PC-3 (cell line): Measurements from ENCODE around the gene SULT1B1. TPM values are rescaled to one million over a fixed set of nuclear protein-coding genes. Genes with fewer than 3 reads are reported as not detected.
A peak's percentile ranks its signal among the peaks of the same experiment; 100 is the strongest.

Source experiments
- ATAC-seq: fragments of 200-7000 bp; cut with Tn5 transposase; 2 replicates; pipeline ENCODE4 v1.9.1; 2020; ENCODE audit warnings: mild to moderate bottlenecking, moderate library complexity
- BruUV-seq: library from RNA; stranded (reverse); fragments of 400-500 nt; replicated peaks from 2 replicates; lab custom pipeline; 2021; lab: Mats Ljungman, UMichigan
- CTCF ChIA-PET: fragments of 300-600 bp; sonication (Branson Sonifier 250); formaldehyde crosslinking; loops from one replicate; lab custom pipeline; 2022; ENCODE audit warnings: antibody characterized with exemption; lab: Charles Lee
- POLR2A ChIA-PET: fragments of 300-600 bp; sonication (Branson Sonifier 250); formaldehyde crosslinking; loops from one replicate; lab custom pipeline; 2022; ENCODE audit warnings: antibody characterized with exemption; ENCODE audit not compliant: unreplicated experiment; lab: Charles Lee
- DNase-seq: peaks from one replicate; pipeline ENCODE4 v3.0.0-alpha.2; 2015
- H2AFZ ChIP-seq: fragments of 300-600 bp; sonication (generic); 2 replicates; pipeline ENCODE4 v1.6.0; 2016; ENCODE audit warnings: antibody characterized with exemption, low read length
- H3F3A ChIP-seq: fragments of 300-600 bp; sonication (generic); one replicate; pipeline ENCODE4 v1.6.0; 2017; ENCODE audit warnings: antibody characterized with exemption, low read length, control low read depth, mild to moderate bottlenecking; ENCODE audit not compliant: unreplicated experiment
- H3K27ac ChIP-seq: fragments of 300-600 bp; sonication (generic); 2 replicates; pipeline ENCODE4 v1.5.1; 2016; ENCODE audit warnings: mild to moderate bottlenecking, low read length
- H3K27me3 ChIP-seq: fragments of 300-600 bp; sonication (generic); 2 replicates; pipeline ENCODE4 v1.6.1; 2016; ENCODE audit warnings: low read length, mixed read lengths
- H3K36me3 ChIP-seq: fragments of 300-600 bp; sonication (generic); 2 replicates; pipeline ENCODE4 v1.6.1; 2016; ENCODE audit warnings: low read depth, mixed run types, low read length, mixed read lengths
- H3K4me1 ChIP-seq: fragments of 300-600 bp; sonication (generic); 2 replicates; pipeline ENCODE4 v1.5.1; 2016; ENCODE audit warnings: low read length; ENCODE audit not compliant: insufficient read depth
- H3K4me2 ChIP-seq: fragments of 300-600 bp; sonication (generic); 2 replicates; pipeline ENCODE4 v1.6.0; 2016; ENCODE audit warnings: low read length
- H3K4me3 ChIP-seq: fragments of 300-600 bp; sonication (generic); 2 replicates; pipeline ENCODE4 v1.5.1; 2016; ENCODE audit warnings: mild to moderate bottlenecking, low read length, mixed read lengths
- H3K79me2 ChIP-seq: fragments of 300-600 bp; sonication (generic); 2 replicates; pipeline ENCODE4 v1.6.1; 2017; ENCODE audit warnings: low read length, mixed read lengths
- H3K9ac ChIP-seq: fragments of 300-600 bp; sonication (generic); 2 replicates; pipeline ENCODE4 v1.6.0; 2016; ENCODE audit warnings: mild to moderate bottlenecking, low read length
- H3K9me2 ChIP-seq: fragments of 300-600 bp; sonication (generic); replicated peaks from 2 replicates; pipeline ENCODE4 v1.6.1; 2016; ENCODE audit warnings: mixed run types, low read length, mixed read lengths
- H3K9me3 ChIP-seq: fragments of 300-600 bp; sonication (generic); 2 replicates; pipeline ENCODE4 v1.6.1; 2016; ENCODE audit warnings: low read length, mixed read lengths
- H4K20me1 ChIP-seq: fragments of 300-600 bp; sonication (generic); 2 replicates; pipeline ENCODE4 v1.6.1; 2016; ENCODE audit warnings: low read length, mixed read lengths
- EZH2 ChIP-seq: fragments of 300-600 bp; sonication (generic); IDR thresholded peaks from one replicate; pipeline ENCODE4 v1.6.1; 2017; ENCODE audit warnings: antibody characterized with exemption, mild to moderate bottlenecking, low read length; ENCODE audit not compliant: unreplicated experiment
- EZH2phosphoT487 ChIP-seq: fragments of 300-600 bp; sonication (generic); IDR thresholded peaks from 2 replicates; pipeline ENCODE4 v1.6.1; 2018; ENCODE audit warnings: mild to moderate bottlenecking, antibody characterized with exemption, low read length, borderline replicate concordance
- intact Hi-C: fragments of 100-400 bp; cut with micrococcal nuclease; formaldehyde crosslinking; loops from 2 replicates; pipeline ENCODE4 v1.9.0; 2023
- total RNA-seq: library from RNA; depleted of rRNA; stranded (reverse); fragments of >200 nt; gene quantifications from 2 replicates; pipeline ENCODE4 v1.2.3, GENCODE V29; 2014
- TF ChIP-seq, protein P1 (sequence below): fragments of 300-600 bp; sonication (generic); conservative IDR thresholded peaks from 2 replicates; pipeline ENCODE4 v1.5.1; 2017; ENCODE audit warnings: antibody characterized with exemption, low read depth, mild to moderate bottlenecking, low read length

SULT1B1 gene
- total RNA-seq, 1 experiment from 2014 or later: 0.04 TPM

DNA sequence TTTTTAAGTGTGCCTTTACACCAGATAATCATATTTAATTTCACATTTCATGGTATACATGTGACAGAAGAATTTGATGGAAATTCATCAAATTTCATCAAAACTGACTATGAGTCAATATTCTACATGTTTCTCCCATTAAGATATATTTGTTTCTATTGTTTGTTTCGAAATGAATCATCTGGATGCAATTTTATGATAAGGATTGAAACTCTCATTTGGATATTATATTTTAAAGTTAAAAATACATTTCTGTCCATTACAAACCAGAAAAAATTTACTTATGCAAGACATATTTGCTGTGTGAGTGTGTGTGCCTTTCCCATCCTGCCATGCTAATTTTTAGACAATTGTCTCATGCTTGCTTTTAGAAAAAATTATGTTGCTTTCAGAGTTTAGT lies 52.2 kb downstream of the SULT1B1 start:
- H3K27me3 ChIP-seq: no peaks in the 10 kb centered on the region
- ATAC-seq: peak; percentile 35
- H3K9me2 ChIP-seq: no peaks in the 10 kb centered on the region
- no peak overlapping the region for H3K9ac ChIP-seq
- DNase-seq: peak; percentile 30
- intact Hi-C loops: no loop called here
- no peaks in the 10 kb centered on the region for H3K9me3 ChIP-seq
- ChIA-PET POLR2A (no interaction called here), CTCF (no interaction called here)
- TF ChIP-seq, protein P1, sequence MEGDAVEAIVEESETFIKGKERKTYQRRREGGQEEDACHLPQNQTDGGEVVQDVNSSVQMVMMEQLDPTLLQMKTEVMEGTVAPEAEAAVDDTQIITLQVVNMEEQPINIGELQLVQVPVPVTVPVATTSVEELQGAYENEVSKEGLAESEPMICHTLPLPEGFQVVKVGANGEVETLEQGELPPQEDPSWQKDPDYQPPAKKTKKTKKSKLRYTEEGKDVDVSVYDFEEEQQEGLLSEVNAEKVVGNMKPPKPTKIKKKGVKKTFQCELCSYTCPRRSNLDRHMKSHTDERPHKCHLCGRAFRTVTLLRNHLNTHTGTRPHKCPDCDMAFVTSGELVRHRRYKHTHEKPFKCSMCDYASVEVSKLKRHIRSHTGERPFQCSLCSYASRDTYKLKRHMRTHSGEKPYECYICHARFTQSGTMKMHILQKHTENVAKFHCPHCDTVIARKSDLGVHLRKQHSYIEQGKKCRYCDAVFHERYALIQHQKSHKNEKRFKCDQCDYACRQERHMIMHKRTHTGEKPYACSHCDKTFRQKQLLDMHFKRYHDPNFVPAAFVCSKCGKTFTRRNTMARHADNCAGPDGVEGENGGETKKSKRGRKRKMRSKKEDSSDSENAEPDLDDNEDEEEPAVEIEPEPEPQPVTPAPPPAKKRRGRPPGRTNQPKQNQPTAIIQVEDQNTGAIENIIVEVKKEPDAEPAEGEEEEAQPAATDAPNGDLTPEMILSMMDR: no peak
- TF ChIP-seq EZH2 (no peak), EZH2phosphoT487 (no peak)
- H3K36me3 ChIP-seq: no peaks in the 10 kb centered on the region
- H3K4me3 ChIP-seq: no peak overlapping the region; the same call in 1 of the 2 replicates
- H3F3A ChIP-seq: no peaks in the 10 kb centered on the region
- BruUV-seq: no TSS peak
- H4K20me1 ChIP-seq: no peaks in the 10 kb centered on the region
- H3K4me1 ChIP-seq: peaks cover 13% of the 10 kb centered on the region
- no peak overlapping the region for H2AFZ ChIP-seq
- no peaks in the 10 kb centered on the region for H3K79me2 ChIP-seq
- H3K4me2 ChIP-seq: peak overlapping the region; percentile 37
- peak overlapping the region; percentile 61 for H3K27ac ChIP-seq

DNA sequence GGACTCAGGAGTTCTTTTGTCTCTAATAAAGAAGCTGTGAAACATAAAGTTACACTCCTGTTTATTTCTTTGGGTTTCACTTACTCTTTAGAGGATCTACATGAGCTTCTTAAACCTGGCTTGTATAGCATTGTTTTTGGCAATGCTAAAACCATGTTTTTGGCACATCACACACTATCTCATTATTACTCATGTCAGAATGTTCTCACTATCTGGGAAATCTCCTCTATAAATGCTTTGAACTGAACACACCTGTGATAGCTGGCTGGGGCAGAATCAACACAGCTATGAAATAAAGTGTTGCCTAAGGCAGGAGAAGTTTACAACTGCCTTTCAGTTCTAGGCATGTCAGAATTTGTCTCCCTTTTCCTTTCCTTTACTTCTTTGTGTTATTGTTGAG lies 52.6 kb downstream of the SULT1B1 start:
- ATAC-seq: peak; percentile 73
- no peak overlapping the region; the same call in 1 of the 2 replicates for H3K4me3 ChIP-seq
- DNase-seq: peak; percentile 67
- H3K9ac ChIP-seq: no peak overlapping the region
- no peaks in the 10 kb centered on the region for H3K79me2 ChIP-seq
- peak overlapping the region; percentile 37; the same call in 1 of the 2 replicates for H3K4me2 ChIP-seq
- POLR2A ChIA-PET: interaction anchor here (0.5 kb wide), 1 partner anchor 173 kb away, joined by 3 read pairs; no protein-coding TSS in a partner anchor
- H3K9me3 ChIP-seq: no peaks in the 10 kb centered on the region
- TF ChIP-seq EZH2phosphoT487 (no peak), EZH2 (no peak)
- TF ChIP-seq, protein P1: no peak
- intact Hi-C loops: no loop called here
- peaks cover 13% of the 10 kb centered on the region for H3K4me1 ChIP-seq
- no peak overlapping the region for H2AFZ ChIP-seq
- no peaks in the 10 kb centered on the region for H3K9me2 ChIP-seq
- no TSS peak for BruUV-seq
- no peaks in the 10 kb centered on the region for H3K27me3 ChIP-seq
- no peaks in the 10 kb centered on the region for H4K20me1 ChIP-seq
- no peaks in the 10 kb centered on the region for H3K36me3 ChIP-seq
- H3K27ac ChIP-seq: peak overlapping the region; percentile 61
- no peaks in the 10 kb centered on the region for H3F3A ChIP-seq
- CTCF ChIA-PET: no interaction called here

DNA sequence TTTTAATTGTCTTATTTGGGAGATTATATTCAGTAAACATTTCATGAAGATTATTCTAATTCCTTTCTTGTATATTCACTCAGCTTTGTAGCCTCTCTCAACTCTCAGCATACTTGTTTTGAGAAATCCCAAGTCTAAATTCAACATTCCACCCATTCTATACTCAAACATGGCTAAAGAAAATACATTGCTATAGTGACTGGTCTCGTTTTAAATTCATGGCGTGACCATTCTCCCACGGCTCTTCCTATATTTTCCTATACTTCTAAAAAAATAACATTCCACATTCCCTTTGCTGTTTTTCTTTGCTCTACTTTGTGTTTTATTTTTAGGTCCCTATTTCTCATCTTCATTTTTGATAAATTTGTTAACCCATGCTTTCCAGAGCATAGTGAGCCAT lies 58.2 kb downstream of the SULT1B1 start:
- Histone ChIP-seq H3K79me2 (no peaks in the 10 kb centered on the region), H4K20me1 (no peaks in the 10 kb centered on the region), H3K4me1 (no peaks in the 10 kb centered on the region), H3K9me2 (no peaks in the 10 kb centered on the region), H2AFZ (no peak overlapping the region), H3K9ac (no peak overlapping the region), H3K27ac (no peak overlapping the region), H3K27me3 (no peaks in the 10 kb centered on the region), H3K4me2 (no peak overlapping the region), H3K36me3 (no peaks in the 10 kb centered on the region), H3K9me3 (no peaks in the 10 kb centered on the region), H3K4me3 (no peak overlapping the region), H3F3A (no peaks in the 10 kb centered on the region)
- DNase-seq (no peak), ATAC-seq (no peak)
- POLR2A ChIA-PET: no interaction called here
- TF ChIP-seq, protein P1: no peak
- no peak for TF ChIP-seq EZH2
- TF ChIP-seq EZH2phosphoT487: no peak
- BruUV-seq: no TSS peak
- CTCF ChIA-PET: no interaction called here
- intact Hi-C loops: no loop called here
